AG20443 (cell line): Measurements from ENCODE around the gene MACROH2A1.

Experiments
- DNase-seq: peaks from one replicate; pipeline ENCODE4 v3.0.0; 2012; ENCODE audit warnings: low spot score, mixed read lengths

The MACROH2A1 gene

DNA sequence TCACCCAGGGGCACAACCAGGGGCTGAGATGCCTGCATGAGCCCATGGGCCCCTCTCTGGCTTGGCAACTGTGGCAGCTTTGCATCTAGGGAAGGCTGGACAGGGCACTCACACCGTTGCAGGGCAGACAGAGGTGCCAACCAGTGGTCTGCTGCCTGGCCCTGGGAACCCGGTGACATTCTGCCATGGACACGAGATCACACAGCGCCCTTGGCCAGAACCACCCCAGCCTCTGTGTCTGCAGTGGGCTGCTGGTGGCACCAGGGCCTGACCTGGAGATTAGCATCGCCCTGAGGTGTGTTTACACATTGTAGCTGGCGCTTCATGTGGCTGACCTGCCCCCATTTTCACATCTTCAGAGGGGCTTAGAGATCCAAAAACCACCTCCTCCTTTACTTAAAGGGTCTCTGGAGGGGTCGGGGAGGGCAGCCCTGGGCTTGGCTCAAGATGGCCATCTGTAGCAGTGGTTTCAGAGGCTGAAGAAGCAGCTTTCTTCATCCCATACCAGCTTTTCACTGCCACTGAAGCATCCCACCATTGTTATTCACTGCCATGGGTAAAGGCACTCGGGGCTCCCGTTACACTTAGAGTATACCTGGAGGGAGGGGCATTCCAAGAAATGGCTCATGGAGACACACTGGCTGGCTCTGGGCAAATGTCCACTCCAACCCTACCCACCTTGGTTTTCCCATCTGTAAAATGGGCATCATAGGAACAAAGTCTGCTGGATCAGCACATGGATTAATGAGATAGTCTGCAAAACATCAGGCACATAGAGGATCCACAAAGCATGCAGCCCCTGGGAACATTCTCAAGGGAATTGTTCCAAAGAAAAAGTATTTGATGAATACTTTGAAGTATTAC is 36.7 kb upstream of the MACROH2A1 start:
- DNase-seq, result peak; percentile 11

DNA sequence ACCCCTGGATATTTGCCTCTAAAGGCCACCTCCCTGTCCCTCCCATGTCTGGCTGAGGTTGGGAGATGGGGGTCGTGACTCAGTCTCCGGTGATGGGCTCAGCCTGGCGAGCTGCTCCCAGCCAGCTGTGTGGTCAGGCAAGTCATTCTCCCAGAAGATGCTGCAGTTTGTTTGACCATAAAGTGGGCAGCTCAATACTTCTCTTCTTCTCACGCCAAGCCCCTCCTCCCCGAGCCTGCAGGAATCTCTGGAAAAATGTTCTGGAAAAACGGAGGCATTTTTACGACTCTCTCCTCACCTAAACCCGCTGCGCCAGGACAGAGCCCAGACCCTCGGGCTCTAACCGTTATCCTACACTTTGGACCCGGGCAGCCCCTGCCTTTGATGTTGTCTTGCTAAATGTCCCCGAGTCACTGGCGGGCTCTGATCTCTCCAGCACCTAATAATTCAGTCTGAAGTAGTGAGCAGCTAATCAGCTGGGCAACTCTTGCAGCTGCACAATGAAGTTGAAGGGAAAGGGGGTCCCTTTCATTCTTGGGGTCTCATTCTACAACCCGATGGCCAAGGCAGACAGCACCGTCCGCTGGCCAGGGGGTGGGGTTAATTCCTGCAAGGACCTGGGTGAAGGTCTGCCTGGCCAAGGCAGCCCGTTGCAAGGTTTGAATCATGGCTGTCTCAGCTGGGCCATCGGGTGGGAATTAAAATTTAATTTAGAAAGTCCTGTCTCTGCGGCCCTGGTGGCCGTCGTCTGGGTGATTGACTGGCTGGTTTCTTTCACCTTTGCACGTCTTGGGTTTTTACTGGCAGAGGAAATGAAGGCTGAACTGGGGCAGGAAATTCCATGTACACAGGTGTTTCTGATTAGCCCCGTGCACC is 35.8 kb upstream of the MACROH2A1 start:
- DNase-seq, result peak; percentile 21

DNA sequence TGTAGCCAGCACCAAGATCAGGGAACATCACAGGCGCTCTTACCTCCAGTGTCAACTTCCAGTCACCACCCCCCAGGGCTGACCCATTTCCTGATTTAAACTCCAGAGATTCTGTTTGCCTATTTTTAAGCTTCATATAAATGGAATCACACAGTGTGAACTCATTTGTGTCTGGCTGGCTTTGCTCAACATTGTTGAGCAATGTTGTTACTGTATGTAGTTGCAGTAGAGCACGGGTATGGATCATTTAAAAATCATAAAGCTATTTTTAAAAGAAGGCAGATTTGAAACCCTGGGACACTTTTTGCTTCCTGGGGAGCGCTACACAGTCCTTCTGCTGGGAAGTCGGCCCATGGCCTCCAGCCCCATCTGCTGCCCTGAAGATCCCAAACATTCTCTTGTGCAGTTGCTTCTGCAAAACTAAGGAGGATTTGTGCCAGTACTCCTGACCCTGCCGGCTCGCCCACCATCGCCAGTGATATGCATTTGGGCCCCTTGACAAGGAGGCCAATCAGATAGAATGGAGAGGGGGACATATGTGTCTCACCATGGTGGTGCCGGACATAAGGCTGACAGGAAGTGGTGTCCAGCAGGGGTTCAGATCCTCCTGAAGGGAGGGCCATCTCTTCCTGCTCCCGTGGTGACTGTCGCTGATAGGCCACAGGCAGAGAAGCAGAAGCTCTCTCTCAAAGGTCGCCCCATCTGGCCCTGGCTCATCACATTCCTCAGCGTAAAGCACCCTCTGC is 34.8 kb upstream of the MACROH2A1 start:
- peak; percentile 10 for DNase-seq

GRCh38 chr5:135432113-135432512 is 33.1 kb upstream of the MACROH2A1 start:
- DNase-seq, result peak; percentile 3

DNA sequence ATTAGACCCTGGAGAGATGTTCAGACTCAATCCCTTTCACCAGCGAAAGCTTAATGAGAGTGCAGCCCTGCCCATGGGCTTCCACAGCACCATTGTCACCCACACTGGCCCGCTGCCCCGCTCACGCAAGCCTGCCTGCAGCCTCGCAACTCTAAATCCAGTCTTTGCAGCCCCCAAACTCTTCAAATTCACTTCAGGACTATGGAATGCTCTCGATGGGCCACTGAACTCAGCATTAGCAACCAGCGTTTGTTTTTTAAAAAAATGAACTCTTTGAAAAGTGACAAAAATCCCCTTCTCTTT is 31.1 kb upstream of the MACROH2A1 start:
- no peak for DNase-seq

- DNase-seq, result peak; percentile 7
These were observed 30.5 kb upstream of the MACROH2A1 start for GRCh38 chr5:135429301-135430134.

DNA sequence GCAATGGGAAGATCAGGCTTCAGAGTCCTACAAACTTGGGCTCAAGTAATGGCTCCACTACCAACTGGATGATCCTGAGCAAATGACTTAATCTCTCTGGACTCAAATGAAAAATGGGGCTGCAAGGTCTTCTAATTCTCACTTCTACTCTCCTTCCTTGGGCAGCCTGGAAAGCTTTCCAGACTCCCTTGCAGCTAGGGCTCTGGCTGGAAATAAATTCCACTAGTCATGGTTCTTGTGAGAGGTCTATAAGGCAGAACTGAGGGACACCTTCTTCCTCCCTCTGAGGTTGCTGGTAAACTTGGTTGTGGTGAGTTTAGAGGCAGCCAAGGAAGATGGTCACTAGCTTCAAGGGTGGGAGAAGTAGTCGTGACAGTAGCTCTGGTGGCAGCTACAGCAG is 29.6 kb upstream of the MACROH2A1 start:
- DNase-seq, result no peak

GRCh38 chr5:135426102-135427082 is 27.4 kb upstream of the MACROH2A1 start:
- DNase-seq, result peak; percentile 65

DNA sequence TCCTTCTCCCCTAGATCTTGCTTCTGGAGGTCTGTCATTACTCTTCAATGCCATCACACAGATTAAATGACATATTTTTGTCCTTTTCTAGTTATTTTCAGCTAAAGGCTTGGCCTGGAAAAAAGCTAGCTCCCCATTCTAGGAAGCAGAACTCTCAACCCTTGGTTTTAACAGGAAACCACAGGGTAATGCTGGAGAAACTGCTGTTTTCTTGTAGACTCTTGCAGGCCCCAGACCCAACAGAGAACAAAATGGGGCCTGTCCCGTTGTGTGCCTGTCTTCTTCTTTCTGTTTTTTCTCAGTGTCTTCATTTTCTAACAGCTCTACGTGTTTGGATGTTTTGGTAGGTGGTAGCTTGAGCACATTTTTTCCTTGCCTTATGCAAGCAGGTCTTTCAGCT is 26.6 kb upstream of the MACROH2A1 start:
- DNase-seq, result no peak

DNA sequence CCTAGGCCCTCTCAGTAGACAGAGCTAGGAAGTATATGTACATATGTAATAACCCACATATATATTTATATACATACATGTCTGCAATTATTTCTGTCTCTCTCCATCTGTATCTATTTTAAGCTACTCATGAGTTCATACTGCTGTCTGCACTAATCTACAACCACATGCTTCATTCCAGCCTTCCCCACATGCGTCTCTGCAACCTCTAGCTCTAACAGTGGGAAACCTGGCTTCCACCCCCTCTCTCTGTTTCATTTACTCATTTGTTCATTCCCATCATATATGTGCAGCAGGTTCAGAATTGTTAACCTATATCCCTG is 24.8 kb upstream of the MACROH2A1 start:
- no peak for DNase-seq

GRCh38 chr5:135423146-135423845 is 24.3 kb upstream of the MACROH2A1 start:
- no peak for DNase-seq

DNA sequence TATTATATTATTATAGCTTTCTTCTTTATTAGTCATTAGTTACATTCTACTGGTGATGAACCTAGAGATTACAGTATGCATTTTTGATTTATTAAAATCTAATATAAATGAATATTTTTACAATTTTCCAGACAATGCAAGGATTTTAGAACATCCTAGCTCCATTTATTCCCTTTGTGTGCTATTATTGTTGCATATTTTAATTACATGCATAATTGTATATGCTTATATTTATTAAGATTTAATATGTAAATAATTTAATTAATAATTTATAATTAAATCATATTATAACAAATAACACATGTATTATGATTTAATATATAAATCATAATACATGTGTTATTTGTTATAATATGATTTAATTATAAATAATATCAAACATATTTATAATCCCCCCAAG is 23.4 kb upstream of the MACROH2A1 start:
- DNase-seq, result no peak

DNA sequence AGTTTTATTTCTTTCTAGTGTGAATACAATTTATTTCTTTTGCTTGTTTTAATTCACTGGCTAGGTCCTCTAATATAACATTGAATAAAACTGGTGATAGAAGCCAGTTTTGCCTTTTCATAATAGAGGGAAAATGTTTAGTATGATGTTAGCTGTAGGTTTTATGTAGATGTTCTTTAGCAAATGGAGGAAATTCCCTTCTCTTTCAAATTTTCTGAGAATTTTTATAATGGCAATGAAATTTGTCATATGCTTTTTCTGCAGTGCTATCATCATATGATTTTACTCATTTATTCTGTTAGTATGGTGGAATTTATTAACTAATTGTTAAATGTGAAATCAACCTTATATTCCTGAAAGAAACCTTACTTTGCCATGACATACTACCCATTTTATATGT is 18.1 kb upstream of the MACROH2A1 start:
- no peak for DNase-seq

DNA sequence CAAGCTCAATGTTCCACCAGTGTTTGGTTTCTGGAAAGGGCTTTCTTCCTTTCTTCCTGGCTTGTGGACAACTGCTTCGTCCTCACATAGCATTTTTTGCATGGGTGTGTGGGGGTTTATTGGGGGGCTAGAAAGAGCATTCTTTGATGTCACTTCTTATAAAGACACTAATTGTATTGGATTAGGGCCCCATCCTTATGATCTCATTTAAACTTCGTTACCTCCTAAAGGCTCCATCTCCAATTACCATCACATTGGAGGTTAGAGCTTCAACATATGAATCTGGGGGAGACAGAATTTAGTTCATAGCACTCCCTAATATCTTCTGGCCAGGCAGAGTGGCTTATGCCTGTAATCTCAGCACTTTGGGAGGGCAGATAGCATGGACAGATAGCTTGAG is 6.1 kb upstream of the MACROH2A1 start:
- no peak for DNase-seq

DNA sequence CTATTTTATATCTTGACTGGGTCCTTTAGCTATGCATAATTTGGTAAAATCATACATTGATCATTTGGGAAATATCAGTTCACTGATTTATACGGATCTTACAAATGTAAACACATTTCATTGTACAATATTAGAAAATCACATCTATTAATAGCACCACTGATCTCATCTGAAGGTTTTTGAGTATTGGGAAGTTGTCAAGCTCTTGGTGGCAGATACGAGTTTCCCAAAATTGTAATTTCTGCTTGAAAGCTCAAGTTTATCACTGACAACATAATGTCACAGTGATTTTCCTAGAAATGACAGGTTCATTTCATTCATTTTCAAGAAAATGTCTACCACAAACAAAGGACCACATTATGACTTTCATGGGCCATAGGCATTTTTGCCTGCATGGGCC is 3.0 kb upstream of the MACROH2A1 start:
- DNase-seq, result no peak

DNA sequence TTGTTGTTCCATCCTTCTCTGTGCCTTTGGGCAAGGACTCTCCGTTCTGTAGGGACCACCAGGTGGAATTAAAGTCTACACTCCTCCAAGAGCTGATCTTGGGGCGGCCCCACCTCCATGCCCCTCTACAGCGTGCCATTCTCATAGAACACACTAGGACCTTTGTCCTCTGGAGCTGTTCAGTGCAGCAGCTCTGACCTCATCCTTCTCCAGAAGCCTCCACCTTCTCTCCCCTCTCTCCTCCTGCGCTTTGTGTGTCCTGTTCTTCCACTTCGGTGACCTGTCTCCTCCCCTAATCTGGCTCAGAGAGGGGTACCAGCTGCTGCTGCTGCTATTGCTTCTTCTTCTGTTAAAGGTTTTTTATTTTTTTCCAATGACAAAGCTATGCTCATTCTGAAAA is 1.8 kb upstream of the MACROH2A1 start:
- no peak for DNase-seq

DNA sequence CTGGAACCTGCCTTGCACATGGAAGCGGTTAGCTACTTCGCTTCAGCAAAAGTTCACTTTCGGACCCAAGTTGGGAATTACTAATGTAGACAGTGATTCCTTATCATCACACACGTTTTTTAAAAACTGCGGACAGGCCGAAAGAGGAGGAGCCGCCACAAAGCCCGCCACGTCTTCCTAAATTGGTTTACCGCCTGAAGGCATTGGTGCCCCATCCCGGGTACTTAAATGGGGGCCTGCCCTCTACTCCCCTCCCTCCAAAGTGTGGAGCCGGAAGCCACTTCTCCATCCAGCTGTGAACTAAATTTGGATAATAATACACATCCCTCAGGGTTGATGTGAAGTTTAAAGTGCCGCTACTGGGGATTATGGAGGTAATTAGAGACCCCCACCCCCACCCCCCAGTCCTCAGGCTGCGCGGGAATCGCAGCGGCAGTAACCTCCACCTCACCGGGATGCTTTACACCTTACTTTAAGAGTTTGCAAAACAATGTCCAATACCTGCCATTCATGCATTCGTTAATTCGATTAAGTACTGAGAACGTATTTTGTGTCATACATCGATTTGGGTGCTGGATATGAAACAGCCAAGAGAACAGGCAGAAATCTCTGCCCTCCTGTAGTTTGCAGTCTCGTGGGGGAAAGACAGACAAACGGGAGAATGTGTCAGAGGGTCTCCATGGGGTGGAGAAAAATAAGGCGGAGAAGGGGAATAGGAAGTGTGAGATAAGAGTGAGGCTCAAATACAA is 937 bp upstream of the MACROH2A1 start:
- DNase-seq, result no peak

- peak; percentile 67 for DNase-seq
These were observed 724 bp downstream of the MACROH2A1 start for GRCh38 chr5:135398160-135398854.

GRCh38 chr5:135397084-135397483 is 1.9 kb downstream of the MACROH2A1 start:
- no peak for DNase-seq
